Measurements from ENCODE around the gene PSD.

PSD gene

GRCh38 chr10:102382871-102383270 lies 35.7 kb downstream of the PSD start:
- DNase-seq, result no peak

GRCh38 chr10:102381983-102382382 lies 36.6 kb downstream of the PSD start:
- DNase-seq, result no peak

- no peak for DNase-seq
Observed at GRCh38 chr10:102379383-102379782, 39.2 kb downstream of the PSD start.

- no peak for DNase-seq
Observed at GRCh38 chr10:102376901-102377300, 41.7 kb downstream of the PSD start.

GRCh38 chr10:102375867-102376266 lies 42.7 kb downstream of the PSD start:
- no peak for DNase-seq

GRCh38 chr10:102375250-102375649 lies 43.3 kb downstream of the PSD start:
- DNase-seq, result no peak

GRCh38 chr10:102371295-102371694 lies 47.3 kb downstream of the PSD start:
- DNase-seq, result no peak

- no peak for DNase-seq
Observed at GRCh38 chr10:102368077-102368476, 50.5 kb downstream of the PSD start.

GRCh38 chr10:102367441-102367840 lies 51.1 kb downstream of the PSD start:
- no peak for DNase-seq

GRCh38 chr10:102358712-102359382 lies 59.7 kb downstream of the PSD start:
- no peak for DNase-seq

GRCh38 chr10:102354451-102354850 lies 64.1 kb downstream of the PSD start:
- no peak for DNase-seq

Measured in DMS153 (cell line).